ENCODE measurements around the gene MESP1.
A peak's percentile ranks its signal among the peaks of the same experiment; 100 is the strongest.

Gene MESP1

GRCh38 chr15:89761009-89761831 lies 10.2 kb upstream of the MESP1 start:
- Histone ChIP-seq H3K79me2 (ENCODE audit: insufficient read depth, low read length) (no peaks in the 10 kb centered on the region), H3K4me3 (ENCODE audit: low read depth in 1 of 2, low read length in 2 of 2) (no peak overlapping the region), H4K20me1 (ENCODE audit: insufficient read depth, low read length) (no peaks in the 10 kb centered on the region), H3K9me3 (ENCODE audit: insufficient read depth, low read length, severe bottlenecking) (no peaks in the 10 kb centered on the region), H3K27ac (ENCODE audit: low read length) (no peak overlapping the region), H3K4me1 (ENCODE audit: insufficient read depth, low read length) (no peaks in the 10 kb centered on the region), H3K36me3 (ENCODE audit: insufficient read depth, low read length) (no peaks in the 10 kb centered on the region), H3K27me3 (ENCODE audit: insufficient read depth, low read length, poor library complexity) (no peaks in the 10 kb centered on the region), H3K4me2 (ENCODE audit: insufficient read depth, low read length) (no peak overlapping the region), H2AFZ (ENCODE audit: low read depth, low read length) (no peak overlapping the region), H3K9ac (ENCODE audit: low read depth, low read length) (no peak overlapping the region)
- no peak for ATAC-seq (ENCODE audit: insufficient read depth, low read depth)
- TF ChIP-seq CTCF (IDR thresholded peaks at IDR 0.05; ENCODE audit: borderline replicate concordance, extremely low read depth, low read length, poor library complexity, severe bottlenecking), result no peak
- no peak for TF ChIP-seq EZH2 (IDR thresholded peaks at IDR 0.05; ENCODE audit: borderline replicate concordance, low read depth, low read length, severe bottlenecking)
- no peak for DNase-seq

GRCh38 chr15:89760303-89761008 lies 9.4 kb upstream of the MESP1 start:
- TF ChIP-seq CTCF (IDR thresholded peaks at IDR 0.05; ENCODE audit: borderline replicate concordance, extremely low read depth, low read length, poor library complexity, severe bottlenecking) (peak; percentile 87), EZH2 (IDR thresholded peaks at IDR 0.05; ENCODE audit: borderline replicate concordance, low read depth, low read length, severe bottlenecking) (no peak)
- Histone ChIP-seq H3K4me1 (ENCODE audit: insufficient read depth, low read length) (no peaks in the 10 kb centered on the region), H3K9me3 (ENCODE audit: insufficient read depth, low read length, severe bottlenecking) (no peaks in the 10 kb centered on the region), H3K27me3 (ENCODE audit: insufficient read depth, low read length, poor library complexity) (no peaks in the 10 kb centered on the region), H4K20me1 (ENCODE audit: insufficient read depth, low read length) (no peaks in the 10 kb centered on the region), H3K27ac (ENCODE audit: low read length) (no peak overlapping the region), H3K4me2 (ENCODE audit: insufficient read depth, low read length) (no peak overlapping the region), H3K36me3 (ENCODE audit: insufficient read depth, low read length) (no peaks in the 10 kb centered on the region), H2AFZ (ENCODE audit: low read depth, low read length) (no peak overlapping the region), H3K9ac (ENCODE audit: low read depth, low read length) (no peak overlapping the region), H3K79me2 (ENCODE audit: insufficient read depth, low read length) (no peaks in the 10 kb centered on the region), H3K4me3 (ENCODE audit: low read depth in 1 of 2, low read length in 2 of 2) (no peak overlapping the region)
- peak; percentile 86 for ATAC-seq (ENCODE audit: insufficient read depth, low read depth)
- DNase-seq, result peak; percentile 65

- H3K4me1 ChIP-seq (ENCODE audit: insufficient read depth, low read length), result no peaks in the 10 kb centered on the region
- H3K27ac ChIP-seq (ENCODE audit: low read length), result no peak overlapping the region
- H3K4me2 ChIP-seq (ENCODE audit: insufficient read depth, low read length), result no peak overlapping the region
- DNase-seq (no peak), ATAC-seq (ENCODE audit: insufficient read depth, low read depth) (no peak)
- no peaks in the 10 kb centered on the region for H3K27me3 ChIP-seq (ENCODE audit: insufficient read depth, low read length, poor library complexity)
- H3K9me3 ChIP-seq (ENCODE audit: insufficient read depth, low read length, severe bottlenecking), result no peaks in the 10 kb centered on the region
- H2AFZ ChIP-seq (ENCODE audit: low read depth, low read length), result no peak overlapping the region
- H4K20me1 ChIP-seq (ENCODE audit: insufficient read depth, low read length), result no peaks in the 10 kb centered on the region
- no peaks in the 10 kb centered on the region for H3K79me2 ChIP-seq (ENCODE audit: insufficient read depth, low read length)
- H3K36me3 ChIP-seq (ENCODE audit: insufficient read depth, low read length), result no peaks in the 10 kb centered on the region
- H3K4me3 ChIP-seq (ENCODE audit: low read depth in 1 of 2, low read length in 2 of 2), result no peak overlapping the region
- H3K9ac ChIP-seq (ENCODE audit: low read depth, low read length), result no peak overlapping the region
- TF ChIP-seq EZH2 (IDR thresholded peaks at IDR 0.05; ENCODE audit: borderline replicate concordance, low read depth, low read length, severe bottlenecking), result no peak
Observed at GRCh38 chr15:89759835-89760234, 8.8 kb upstream of the MESP1 start.

- Histone ChIP-seq H4K20me1 (ENCODE audit: insufficient read depth, low read length) (no peaks in the 10 kb centered on the region), H3K4me3 (ENCODE audit: low read depth in 1 of 2, low read length in 2 of 2) (no peak overlapping the region), H3K36me3 (ENCODE audit: insufficient read depth, low read length) (no peaks in the 10 kb centered on the region), H3K27me3 (ENCODE audit: insufficient read depth, low read length, poor library complexity) (no peaks in the 10 kb centered on the region), H2AFZ (ENCODE audit: low read depth, low read length) (no peak overlapping the region), H3K9ac (ENCODE audit: low read depth, low read length) (no peak overlapping the region), H3K27ac (ENCODE audit: low read length) (no peak overlapping the region), H3K9me3 (ENCODE audit: insufficient read depth, low read length, severe bottlenecking) (no peaks in the 10 kb centered on the region), H3K4me1 (ENCODE audit: insufficient read depth, low read length) (no peaks in the 10 kb centered on the region), H3K79me2 (ENCODE audit: insufficient read depth, low read length) (no peaks in the 10 kb centered on the region), H3K4me2 (ENCODE audit: insufficient read depth, low read length) (no peak overlapping the region)
- no peak for TF ChIP-seq EZH2 (IDR thresholded peaks at IDR 0.05; ENCODE audit: borderline replicate concordance, low read depth, low read length, severe bottlenecking)
- TF ChIP-seq CTCF (IDR thresholded peaks at IDR 0.05; ENCODE audit: borderline replicate concordance, extremely low read depth, low read length, poor library complexity, severe bottlenecking), result no peak
- ATAC-seq (ENCODE audit: insufficient read depth, low read depth) (no peak), DNase-seq (no peak)
Observed at GRCh38 chr15:89758981-89759380, 7.9 kb upstream of the MESP1 start.
